Calu3 (cell line): ENCODE measurements around the gene NBAS. TPM values are rescaled to one million over a fixed set of nuclear protein-coding genes. Genes with fewer than 3 reads are reported as not detected.

ENCODE experiments used
- BruUV-seq: library from RNA; stranded (reverse); fragments of 400-500 nt; replicated peaks from 2 replicates; lab custom pipeline; 2021; lab: Mats Ljungman, UMichigan
- CTCF ChIA-PET: fragments of 300-600 bp; sonication (Branson Sonifier 250); formaldehyde crosslinking; loops from one replicate; lab custom pipeline; 2022; ENCODE audit warnings: antibody characterized with exemption; lab: Charles Lee
- DNase-seq: peaks from one replicate; pipeline ENCODE4 v3.0.0; 2022
- H3K27ac Mint-ChIP-seq: one replicate; pipeline ENCODE4 v1.8.0; 2022; ENCODE audit warnings: mixed read lengths; ENCODE audit not compliant: unreplicated experiment
- H3K27me3 Mint-ChIP-seq: one replicate; pipeline ENCODE4 v1.8.0; 2022; ENCODE audit warnings: mixed read lengths; ENCODE audit not compliant: unreplicated experiment
- H3K36me3 Mint-ChIP-seq: one replicate; pipeline ENCODE4 v1.8.0; 2022; ENCODE audit warnings: mild to moderate bottlenecking, moderate library complexity, mixed read lengths; ENCODE audit not compliant: insufficient read depth, unreplicated experiment
- H3K4me1 Mint-ChIP-seq: one replicate; pipeline ENCODE4 v1.8.0; 2022; ENCODE audit warnings: mild to moderate bottlenecking, low read depth, mixed read lengths; ENCODE audit not compliant: unreplicated experiment
- H3K4me3 Mint-ChIP-seq: one replicate; pipeline ENCODE4 v1.8.0; 2022; ENCODE audit warnings: mild to moderate bottlenecking, low read depth, moderate library complexity, mixed read lengths; ENCODE audit not compliant: unreplicated experiment
- H3K9me3 Mint-ChIP-seq: one replicate; pipeline ENCODE4 v1.8.0; 2022; ENCODE audit warnings: low read depth, mixed read lengths; ENCODE audit not compliant: unreplicated experiment
- intact Hi-C: fragments of 100-400 bp; cut with micrococcal nuclease; formaldehyde crosslinking; loops from one replicate; pipeline ENCODE4 v1.10.0; 2022; ENCODE audit not compliant: unreplicated experiment
- total RNA-seq: library from RNA; stranded (reverse); gene quantifications from 2 replicates; pipeline ENCODE4 v1.2.3, GENCODE V29; 2022
- TF ChIP-seq, protein P1 (sequence below): fragments of 200-600 bp; IDR thresholded peaks from one replicate; pipeline ENCODE4 v1.8.0; 2022; ENCODE audit warnings: antibody characterized with exemption; ENCODE audit not compliant: unreplicated experiment

Gene NBAS
- total RNA-seq, 1 experiment from 2014 or later, result 30.4 TPM

DNA sequence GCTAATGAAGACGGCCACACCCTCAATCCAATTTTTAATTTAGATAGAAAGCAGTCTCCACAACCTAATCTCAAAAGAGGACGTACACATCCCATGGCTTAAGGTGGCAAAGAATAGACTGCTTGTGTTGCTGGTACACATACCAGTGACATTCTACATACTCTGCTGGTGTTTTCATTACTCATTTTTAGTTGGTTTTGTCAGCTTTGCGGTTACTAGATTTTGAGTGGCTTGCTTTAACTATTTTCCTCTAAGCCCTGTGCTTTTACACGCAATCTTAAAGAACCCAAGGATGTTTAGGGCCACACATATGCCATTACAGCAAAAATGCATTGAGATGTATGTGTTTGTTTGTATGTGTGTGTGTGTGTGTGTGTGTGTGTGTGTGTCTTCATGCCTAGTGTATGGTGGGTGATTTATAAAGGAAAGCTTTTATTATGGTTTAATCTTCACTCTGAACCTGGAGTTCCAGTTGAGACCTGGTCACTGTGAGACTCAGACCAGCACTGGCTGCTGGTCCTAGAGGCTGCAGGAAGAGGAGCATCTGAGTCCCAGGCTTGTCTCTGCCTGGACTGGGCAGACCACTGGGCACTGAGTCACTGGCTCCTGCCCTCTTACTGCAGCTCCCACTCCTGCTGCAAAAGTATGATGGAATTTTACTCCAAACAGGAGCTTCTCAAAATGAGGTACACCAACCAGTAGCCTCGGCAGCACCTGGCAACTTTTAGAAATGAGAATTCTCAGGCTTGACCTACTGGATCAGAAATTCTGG lies 415.9 kb downstream of the NBAS start:
- TF ChIP-seq, protein P1, sequence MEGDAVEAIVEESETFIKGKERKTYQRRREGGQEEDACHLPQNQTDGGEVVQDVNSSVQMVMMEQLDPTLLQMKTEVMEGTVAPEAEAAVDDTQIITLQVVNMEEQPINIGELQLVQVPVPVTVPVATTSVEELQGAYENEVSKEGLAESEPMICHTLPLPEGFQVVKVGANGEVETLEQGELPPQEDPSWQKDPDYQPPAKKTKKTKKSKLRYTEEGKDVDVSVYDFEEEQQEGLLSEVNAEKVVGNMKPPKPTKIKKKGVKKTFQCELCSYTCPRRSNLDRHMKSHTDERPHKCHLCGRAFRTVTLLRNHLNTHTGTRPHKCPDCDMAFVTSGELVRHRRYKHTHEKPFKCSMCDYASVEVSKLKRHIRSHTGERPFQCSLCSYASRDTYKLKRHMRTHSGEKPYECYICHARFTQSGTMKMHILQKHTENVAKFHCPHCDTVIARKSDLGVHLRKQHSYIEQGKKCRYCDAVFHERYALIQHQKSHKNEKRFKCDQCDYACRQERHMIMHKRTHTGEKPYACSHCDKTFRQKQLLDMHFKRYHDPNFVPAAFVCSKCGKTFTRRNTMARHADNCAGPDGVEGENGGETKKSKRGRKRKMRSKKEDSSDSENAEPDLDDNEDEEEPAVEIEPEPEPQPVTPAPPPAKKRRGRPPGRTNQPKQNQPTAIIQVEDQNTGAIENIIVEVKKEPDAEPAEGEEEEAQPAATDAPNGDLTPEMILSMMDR, result no peak
- Mint-ChIP-seq H3K4me3 (no peak overlapping the region), H3K27ac (no peak overlapping the region), H3K27me3 (peaks cover 7% of the 10 kb centered on the region), H3K9me3 (peaks cover 5% of the 10 kb centered on the region), H3K4me1 (no peaks in the 10 kb centered on the region), H3K36me3 (no peaks in the 10 kb centered on the region)
- intact Hi-C loops, result no loop called here
- DNase-seq, result no peak
- CTCF ChIA-PET, result no interaction called here
- BruUV-seq, result no TSS peak

DNA sequence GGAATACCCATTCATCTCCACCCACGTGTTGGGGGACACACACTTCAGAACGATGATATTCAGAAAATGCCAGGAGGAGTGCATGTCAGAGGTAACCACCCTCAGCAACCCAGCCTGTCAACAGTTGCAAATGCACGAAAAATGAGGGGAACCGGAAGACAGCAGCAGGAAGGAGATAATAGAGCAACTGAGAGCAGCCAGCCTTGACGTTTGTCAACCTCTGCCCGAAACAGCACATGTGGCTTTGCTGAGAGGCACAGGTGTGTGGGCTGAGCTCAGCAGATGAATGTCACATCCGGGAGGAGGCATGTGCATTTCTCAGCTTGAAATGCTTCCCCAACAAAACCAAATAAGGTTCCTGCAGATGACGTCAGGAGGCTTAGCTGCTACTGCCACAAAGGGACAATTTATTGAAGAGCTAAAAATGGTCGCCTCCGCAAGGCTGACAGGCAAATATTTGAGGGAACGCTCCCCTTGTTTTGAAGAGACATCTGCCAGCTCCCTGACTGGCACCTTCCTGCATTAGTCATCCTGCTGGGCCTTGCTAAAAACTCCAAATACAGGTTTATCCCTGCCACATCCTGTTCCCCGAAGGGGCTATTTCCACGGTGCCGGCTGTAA lies 419.0 kb downstream of the NBAS start:
- Mint-ChIP-seq H3K27ac (no peak overlapping the region), H3K27me3 (peaks cover 7% of the 10 kb centered on the region), H3K4me1 (no peaks in the 10 kb centered on the region), H3K9me3 (peaks cover 5% of the 10 kb centered on the region), H3K36me3 (no peaks in the 10 kb centered on the region), H3K4me3 (no peak overlapping the region)
- no peak for DNase-seq
- BruUV-seq, result no TSS peak
- CTCF ChIA-PET, result no interaction called here
- intact Hi-C loops, result no loop called here
- TF ChIP-seq, protein P1, result no peak

DNA sequence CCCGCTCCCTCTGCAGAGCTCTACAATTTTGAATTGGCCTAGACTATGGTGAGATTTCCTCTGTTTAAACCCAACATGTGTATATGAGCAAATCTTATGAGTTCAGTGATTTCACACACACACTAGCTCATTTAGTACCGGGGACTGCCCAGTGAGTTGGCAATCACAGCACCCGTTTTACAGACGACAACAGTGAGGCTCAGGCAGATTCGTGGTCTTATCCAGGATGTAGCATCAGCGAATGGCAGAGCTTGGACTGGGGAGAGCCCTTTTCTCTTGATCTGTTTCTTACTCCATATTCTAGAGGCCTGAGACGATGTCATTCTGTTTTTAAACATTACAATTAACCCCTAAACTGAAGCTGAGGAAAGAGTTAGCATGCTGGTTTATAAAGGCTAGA lies 419.9 kb downstream of the NBAS start:
- CTCF ChIA-PET, result no interaction called here
- intact Hi-C loops, result no loop called here
- no peak for DNase-seq
- Mint-ChIP-seq H3K27me3 (peaks cover 7% of the 10 kb centered on the region), H3K36me3 (no peaks in the 10 kb centered on the region), H3K9me3 (peaks cover 7% of the 10 kb centered on the region), H3K27ac (no peak overlapping the region), H3K4me1 (no peaks in the 10 kb centered on the region), H3K4me3 (no peak overlapping the region)
- TF ChIP-seq, protein P1, result no peak
- BruUV-seq, result no TSS peak

DNA sequence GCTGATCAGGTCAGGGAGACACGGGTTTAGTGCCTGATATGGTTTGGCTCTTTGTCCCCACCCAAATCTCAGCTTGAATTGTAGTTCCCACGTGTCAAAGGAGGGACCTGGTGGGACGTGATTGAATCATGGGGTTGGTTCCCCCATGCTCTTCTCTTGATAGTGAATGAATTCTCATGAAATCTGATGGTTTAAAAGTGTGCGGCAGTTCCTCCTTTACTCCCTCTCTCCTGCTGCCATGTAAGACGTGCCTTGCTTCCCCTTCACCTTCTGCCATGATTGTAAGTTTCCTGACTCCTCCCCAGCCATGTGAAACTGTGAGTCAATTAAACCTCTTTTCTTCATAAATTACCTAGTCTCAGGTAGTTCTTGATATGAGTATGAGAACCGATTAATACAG lies 424.5 kb downstream of the NBAS start:
- BruUV-seq, result no TSS peak
- TF ChIP-seq, protein P1, result no peak
- Mint-ChIP-seq H3K27me3 (peaks cover 3% of the 10 kb centered on the region), H3K4me3 (no peak overlapping the region), H3K36me3 (no peaks in the 10 kb centered on the region), H3K4me1 (no peaks in the 10 kb centered on the region), H3K27ac (no peak overlapping the region), H3K9me3 (peaks cover 10% of the 10 kb centered on the region)
- CTCF ChIA-PET, result no interaction called here
- DNase-seq, result no peak
- intact Hi-C loops, result no loop called here
